ENCODE data around the gene PTHLH. TPM values are rescaled to one million over a fixed set of nuclear protein-coding genes. Genes with fewer than 3 reads are reported as not detected.

Gene PTHLH
- total RNA-seq, 1 experiment from 2014 or later: 3.8 TPM

GRCh38 chr12:27911397-27911796, 61.1 kb downstream of the PTHLH start:
- H3K4me3 ChIP-seq: no peak overlapping the region

More at GRCh38 chr12:27911397-27911796, 61.1 kb downstream of the PTHLH start:
- no peak for DNase-seq (ENCODE audit: low read depth in 1 of 2, low spot score in 2 of 2)
- H3K27ac ChIP-seq: no peak overlapping the region
- no peaks in the 10 kb centered on the region for H3K36me3 ChIP-seq
- H3K9me3 ChIP-seq (replicated peaks): no peaks in the 10 kb centered on the region
- no peaks in the 10 kb centered on the region for H3K27me3 ChIP-seq (replicated peaks)
- peaks cover 21% of the 10 kb centered on the region for H3K4me1 ChIP-seq (replicated peaks)

Other genes with a start within 250 kb of the PTHLH start
- 21.1 and 25.4 TPM in 2 replicates for gene KLHL42, start 192.5 kb downstream of the PTHLH start, total RNA-seq (2014; rRNA removed; shearing (Covaris generic))
- gene MANSC4, start 192.5 kb downstream of the PTHLH start, total RNA-seq (2014; rRNA removed; shearing (Covaris generic)): not detected in 2 replicates
- gene CCDC91, start 217.7 kb upstream of the PTHLH start, total RNA-seq (2014; rRNA removed; shearing (Covaris generic)): 9.2 and 35.6 TPM in 2 replicates